Fibroblast of skin of back (primary cell): ENCODE results near the gene VGLL3. TPM values are rescaled to one million over a fixed set of nuclear protein-coding genes. Genes with fewer than 3 reads are reported as not detected.
"Not testable (repeated sequence)": the region's sequence is repeated elsewhere in the genome, so short reads cannot be mapped to it uniquely, and the experiment has no call there.

Experiments
- DNase-seq: peaks from one replicate; pipeline ENCODE4 v3.0.0-alpha.2; 2013
- polyA plus RNA-seq, 2 experiments: library from polyadenylated mRNA; unstranded; fragments of 120-200 nt; gene quantifications; one replicate each; pipeline ENCODE4 v1.2.1, GENCODE V29; 2013; ENCODE audit not compliant: insufficient read length in 2 of 2

Gene VGLL3
- 68.5 TPM for polyA plus RNA-seq (2013, experiment 1 of 2; ENCODE audit: insufficient read length)
- polyA plus RNA-seq (2013, experiment 2 of 2; ENCODE audit: insufficient read length) = 114 TPM

DNA sequence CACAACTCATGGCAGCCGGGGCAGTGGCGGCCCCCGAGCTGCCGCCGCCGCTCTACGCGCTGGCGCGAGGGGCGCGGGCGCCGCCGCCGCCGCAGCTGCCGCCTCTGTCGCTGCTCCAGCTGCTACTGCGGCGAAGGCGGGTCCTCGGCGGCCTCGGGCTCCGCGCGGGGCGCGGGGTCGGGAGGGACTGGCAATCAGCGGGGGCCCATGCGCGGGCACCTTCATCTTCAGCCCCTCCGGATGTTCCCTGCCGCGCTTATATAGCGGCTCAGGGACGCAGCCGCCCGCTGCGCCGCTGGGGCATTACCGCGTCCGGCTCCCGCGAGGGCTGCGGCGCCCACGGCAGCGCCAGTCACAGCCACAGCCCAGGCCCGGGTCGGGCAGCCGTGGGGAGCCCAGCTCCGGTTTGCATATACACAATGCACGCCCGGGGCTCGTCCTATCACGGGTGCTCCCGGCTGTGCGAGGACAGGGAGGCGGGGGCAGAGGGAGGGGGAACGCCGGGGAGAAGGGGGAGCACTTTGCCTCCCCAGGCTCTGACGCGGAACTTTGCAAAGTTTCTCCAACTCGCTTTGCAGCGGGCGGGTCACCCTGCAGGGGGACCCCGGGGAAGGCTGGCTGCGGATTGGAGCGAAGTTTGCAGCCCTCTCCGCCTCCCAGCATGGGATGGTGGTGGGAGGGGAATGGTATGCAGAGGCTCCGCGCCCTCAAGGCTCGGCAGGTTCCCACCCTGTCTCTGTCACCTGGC, at the start of gene VGLL3:
TSS of gene VGLL3 (minus strand) at position 416 of the 748 bp plus-strand sequence. CDS start at position 10, 406 bp downstream.
- peak; percentile 94 for DNase-seq

DNA sequence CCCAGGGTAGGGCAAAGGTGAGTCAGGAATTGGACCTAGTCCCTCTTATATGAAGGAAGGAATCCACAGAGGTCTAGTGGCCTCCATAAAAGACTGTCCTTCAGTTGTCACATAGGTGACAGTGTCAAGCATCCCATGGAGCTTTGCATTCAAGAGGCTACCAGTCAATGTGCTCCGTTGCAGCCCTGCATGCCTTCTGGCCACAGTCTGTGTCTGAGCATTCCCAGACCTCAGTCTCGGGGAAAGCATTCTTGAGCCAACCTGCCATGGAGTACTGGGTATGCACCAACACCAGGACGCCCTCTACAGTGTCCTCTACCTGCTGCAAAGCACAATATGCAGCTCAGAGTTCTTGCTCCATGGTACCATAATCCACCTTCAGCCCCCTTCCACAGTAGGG, 46.7 kb upstream of the VGLL3 start:
- no peak for DNase-seq

GRCh38 chr3:87036671-87037070, 45.7 kb upstream of the VGLL3 start:
- DNase-seq = no peak

- DNase-seq = no peak
Measured at GRCh38 chr3:87035339-87035738, 44.4 kb upstream of the VGLL3 start.

DNA sequence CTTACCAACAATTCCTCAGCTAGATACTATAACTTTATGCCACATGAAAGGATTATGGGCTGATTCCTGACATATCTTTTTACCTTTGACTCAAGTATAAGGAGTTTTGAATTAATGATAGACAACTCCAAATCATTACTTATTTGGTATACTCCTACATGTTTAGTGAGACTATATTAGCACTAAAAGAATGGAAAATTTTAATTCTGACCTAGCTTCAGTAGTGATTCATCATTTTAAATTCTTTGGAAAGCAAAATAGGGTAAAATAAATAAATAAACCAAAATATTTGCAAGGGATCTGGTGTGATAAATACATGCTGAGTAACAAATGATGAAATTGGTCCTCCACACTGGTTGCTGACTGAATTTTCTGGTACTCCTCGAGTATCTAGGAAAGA, 42.3 kb upstream of the VGLL3 start:
- DNase-seq = peak; percentile 6

DNA sequence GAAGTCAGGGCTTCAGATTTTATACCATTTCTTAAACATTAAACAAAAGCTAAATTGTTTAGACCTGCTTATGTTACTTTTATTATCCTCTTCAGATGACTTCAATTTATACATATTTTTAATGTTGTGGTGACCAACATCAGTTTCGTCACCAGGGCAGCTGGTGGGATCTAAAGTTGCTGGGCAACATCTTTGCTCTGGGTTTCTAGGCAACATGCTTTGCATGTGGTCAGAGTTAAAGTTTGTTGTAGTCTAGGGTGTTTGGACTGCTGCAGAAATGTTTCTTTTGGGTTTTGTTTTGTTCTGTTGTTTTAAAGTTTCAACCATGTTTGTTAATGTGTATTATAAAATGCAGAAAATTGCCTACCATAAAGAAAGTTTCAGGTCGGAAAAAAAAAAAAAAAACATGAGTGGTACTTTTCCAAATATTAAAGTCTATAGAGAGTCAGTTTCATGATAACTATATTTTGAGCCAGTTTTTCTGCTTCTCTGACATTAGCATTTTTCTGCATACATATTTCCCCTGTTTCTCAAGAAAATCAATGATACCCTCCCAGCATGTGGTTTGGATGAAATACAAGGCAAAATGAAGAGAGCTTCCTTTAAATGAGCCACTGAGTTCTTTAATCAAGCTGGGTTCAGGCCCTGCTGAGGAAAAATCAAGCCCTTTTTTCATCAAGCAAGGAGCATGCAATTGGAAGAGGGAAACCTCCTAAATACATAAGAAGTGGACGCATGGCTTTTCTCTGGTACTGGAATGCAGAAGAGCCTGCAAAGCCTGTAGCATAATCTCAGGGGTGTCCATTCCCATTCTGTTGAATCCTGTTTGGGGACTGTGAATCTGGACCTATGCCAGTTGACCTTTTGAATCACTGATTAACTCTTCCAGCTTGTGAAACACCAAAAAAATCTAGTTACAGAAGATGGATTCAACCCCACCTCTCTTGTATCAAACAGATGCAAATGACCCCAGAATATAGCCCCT, 35.0 kb upstream of the VGLL3 start:
- peak; percentile 15 for DNase-seq

DNA sequence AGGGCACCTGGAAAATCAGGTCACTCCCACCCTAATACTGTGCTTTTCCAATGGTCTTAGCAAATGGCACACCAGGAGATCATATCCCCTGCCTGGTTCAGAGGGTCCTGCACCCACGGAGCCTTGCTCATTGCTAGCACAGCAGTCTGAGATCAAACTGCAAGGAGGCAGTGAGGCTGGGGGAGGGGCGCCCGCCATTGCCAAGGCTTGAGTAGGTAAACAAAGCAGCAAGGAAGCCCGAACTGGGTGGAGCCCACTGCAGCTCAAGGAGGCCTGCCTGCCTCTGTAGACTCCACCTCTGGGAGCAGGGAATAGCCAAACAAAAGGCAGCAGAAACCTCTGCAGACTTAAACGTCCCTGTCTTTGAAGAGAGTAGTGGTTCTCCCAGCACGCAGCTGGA, 26.4 kb upstream of the VGLL3 start:
- not testable (repeated sequence) for DNase-seq

DNA sequence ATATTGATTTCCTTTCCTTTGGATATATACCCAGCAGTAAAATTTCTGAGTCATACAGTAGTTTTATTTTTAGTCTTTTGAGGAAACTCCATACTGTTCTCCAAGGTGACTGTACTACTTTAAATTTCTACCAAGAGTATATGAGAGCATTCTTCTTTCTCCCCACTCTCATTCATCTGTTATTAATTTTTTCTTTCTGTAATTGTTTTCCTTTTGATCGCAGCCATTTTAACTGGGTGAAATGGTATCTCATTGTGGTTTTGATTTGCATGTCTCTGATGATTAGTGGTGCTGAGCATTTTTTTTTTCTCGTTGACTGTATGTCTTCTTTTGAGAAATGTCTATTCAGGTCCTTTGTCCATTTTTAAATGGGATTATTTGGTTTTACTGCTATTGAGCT, 18.3 kb upstream of the VGLL3 start:
- DNase-seq = peak; percentile 40

- DNase-seq = peak; percentile 49
Measured at GRCh38 chr3:87006844-87007439, 16.0 kb upstream of the VGLL3 start.

DNA sequence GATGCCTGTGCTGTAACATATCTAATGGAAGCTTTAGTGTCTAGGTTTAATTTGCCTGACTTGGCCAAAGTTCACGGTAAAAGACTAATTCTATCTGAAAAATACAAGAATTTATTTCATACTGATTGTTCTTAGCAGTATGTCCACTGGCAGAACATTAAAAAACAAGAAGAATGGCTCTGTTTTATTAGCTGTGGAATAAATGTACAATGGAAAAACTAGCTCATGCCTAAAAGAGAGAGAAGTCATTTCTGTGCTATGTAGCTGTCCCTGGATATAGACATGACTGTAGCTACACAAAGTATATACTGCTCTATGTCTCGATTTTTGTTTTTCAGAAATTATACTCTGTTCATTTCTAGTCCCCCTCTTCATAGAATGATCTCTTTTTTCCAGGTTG, 13.9 kb upstream of the VGLL3 start:
- DNase-seq = no peak

DNA sequence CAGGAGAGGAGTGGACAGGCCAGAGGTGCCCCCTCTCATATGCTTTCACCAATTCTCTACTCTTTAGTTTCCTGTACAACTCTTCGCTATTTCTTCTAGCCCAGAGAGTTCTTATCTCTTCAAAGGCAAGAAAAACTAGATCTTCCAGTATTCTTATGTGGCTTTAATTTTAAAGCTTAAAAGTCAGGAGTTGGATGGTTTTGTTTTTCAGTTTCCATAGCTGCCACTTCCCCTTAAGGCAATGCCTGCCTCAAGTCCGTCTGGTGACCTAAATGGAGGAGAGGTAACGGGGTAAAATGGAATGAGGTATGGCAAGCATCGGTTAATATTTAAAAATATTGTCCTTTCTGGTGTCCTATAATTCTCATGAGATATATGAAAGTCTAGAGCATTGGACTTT, 11.4 kb upstream of the VGLL3 start:
- no peak for DNase-seq

DNA sequence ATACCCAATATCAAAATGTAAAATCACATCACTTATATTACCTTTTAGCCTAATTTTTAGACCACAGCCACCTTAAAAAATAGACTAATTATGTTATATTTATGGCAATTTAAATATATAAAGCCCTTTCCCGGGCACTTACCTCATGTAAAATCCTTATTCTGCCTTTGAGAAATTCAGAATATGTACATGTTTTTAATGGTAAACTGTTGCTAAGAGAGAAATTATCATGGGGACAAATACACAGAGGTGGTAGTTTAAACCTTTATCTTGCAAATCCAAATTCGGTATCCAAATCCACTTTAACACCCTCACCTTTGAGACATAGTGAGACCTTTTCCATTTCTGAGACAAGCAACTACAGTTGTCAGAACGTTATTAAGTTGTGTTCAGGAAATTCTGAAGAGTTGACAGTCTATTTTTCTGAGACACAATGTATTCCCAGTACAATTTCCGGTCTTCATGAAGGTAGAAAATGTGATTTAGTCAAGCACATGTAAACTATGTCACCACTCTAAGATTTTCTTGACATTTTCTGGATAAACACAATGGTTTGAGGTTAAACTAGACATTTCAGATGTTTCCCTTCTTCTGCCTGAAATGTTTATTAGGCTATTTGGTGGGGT, 10.6 kb upstream of the VGLL3 start:
- no peak for DNase-seq

GRCh38 chr3:87000940-87001339, 10.0 kb upstream of the VGLL3 start:
- DNase-seq = no peak

GRCh38 chr3:86998569-86998968, 7.6 kb upstream of the VGLL3 start:
- DNase-seq = no peak

GRCh38 chr3:86996261-86996955, 5.5 kb upstream of the VGLL3 start:
- DNase-seq = peak; percentile 74

GRCh38 chr3:86995537-86995936, 4.6 kb upstream of the VGLL3 start:
- DNase-seq = peak; percentile 88

DNA sequence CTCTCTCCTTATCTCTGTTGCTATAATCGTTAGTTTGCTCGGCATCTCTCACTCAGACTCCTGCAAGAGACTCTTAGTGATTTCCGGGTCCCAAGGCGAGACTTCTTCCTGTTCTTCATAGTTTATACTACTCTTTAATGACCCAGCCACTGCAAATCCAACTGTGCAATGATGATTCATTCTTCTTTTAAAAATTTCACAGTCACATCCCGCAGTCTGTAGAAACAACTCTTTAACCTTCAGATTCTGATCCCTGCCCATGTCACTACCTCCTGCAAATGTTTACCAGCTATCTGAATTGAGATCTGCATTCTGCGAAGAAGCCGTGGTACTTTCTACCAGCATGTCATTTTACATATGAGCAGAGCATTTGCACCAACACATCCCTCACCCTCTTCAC, 2.8 kb upstream of the VGLL3 start:
- DNase-seq = peak; percentile 81

DNA sequence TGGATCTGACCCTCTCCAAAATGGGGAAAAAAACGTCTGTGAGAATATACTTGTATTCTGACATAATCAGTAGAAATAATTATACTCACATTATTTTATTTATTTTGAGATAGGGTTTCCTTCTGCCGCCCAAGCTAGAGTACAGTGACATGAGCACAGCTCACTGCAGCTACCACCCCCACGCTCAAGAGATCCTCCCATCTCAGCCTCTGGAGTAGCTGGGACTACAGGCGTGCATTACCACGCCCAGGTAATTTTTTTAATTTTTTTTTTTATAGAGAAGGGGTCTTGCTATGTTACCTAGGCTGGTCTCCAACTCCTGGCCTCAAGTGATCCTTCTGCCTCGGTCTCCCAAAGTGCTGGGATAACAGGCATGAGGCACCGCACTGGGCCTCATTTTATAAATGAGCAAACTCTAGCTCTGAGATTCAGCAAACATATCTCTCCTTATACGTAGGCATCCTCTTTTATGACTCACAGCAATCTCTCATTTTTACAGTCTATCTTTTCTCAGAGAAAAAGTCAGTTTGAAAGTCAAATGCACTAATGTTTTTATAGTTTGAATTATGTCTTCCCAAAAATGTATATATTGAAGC, 989 bp upstream of the VGLL3 start:
- DNase-seq = peak; percentile 59

DNA sequence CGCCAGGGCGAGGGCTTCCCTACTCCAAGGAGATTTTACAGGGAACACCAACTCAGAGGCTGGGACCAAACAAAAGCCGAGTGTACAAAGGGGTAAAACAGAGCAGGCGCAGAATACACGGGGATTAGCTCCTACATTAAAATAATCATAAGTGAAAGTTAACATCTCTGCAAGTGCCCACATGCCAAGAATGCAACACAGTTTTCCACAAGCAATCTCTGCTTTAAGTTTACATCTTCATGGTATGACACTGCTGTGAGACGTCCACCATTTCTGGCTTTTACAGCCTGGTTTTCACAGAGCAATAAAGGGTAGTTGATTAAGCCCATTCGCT, 500 bp upstream of the VGLL3 start:
- no peak for DNase-seq

DNA sequence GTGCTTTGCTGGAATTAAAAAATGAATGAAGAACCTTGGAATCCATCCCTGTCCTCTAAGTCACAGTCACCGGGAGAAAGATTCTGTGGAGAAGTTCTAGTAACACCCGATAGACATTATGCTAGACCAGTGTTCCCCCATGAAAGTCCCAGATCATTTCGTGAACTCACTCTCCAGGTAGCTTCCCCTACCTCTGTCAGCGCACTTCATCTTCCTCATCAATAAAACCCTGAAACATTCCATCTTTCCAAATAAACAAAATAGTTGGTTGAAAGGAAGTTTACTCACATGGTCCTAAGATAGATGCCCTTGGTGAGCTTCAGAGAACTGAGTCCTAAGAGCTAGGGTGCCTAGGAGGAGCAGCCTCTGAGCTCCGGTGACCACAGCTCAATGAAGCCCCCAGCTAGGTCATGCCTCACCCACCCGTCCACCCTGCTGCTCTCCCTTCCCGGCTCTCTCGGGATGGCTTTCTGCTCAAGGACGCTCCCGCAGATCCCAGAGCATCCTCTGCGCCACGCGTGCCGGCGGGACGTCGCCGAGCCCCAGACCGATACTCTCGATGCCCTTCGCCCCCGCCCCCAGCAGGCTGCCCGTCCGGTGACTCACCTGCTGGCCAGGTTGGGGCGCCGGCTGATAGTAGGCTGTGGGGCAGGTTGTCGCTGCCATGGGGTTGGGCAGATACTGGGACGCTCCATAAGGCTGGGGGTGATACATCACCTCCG, 776 bp downstream of the VGLL3 start:
- DNase-seq = peak; percentile 59

GRCh38 chr3:86989611-86990010, 1.3 kb downstream of the VGLL3 start:
- DNase-seq = no peak
